H1 (cell line): Measurements from ENCODE around the gene LRRC25. TPM values are rescaled to one million over a fixed set of nuclear protein-coding genes. Genes with fewer than 3 reads are reported as not detected.
A peak's percentile ranks its signal among the peaks of the same experiment; 100 is the strongest.

Experiments used
- CTCF ChIA-PET: fragments of 300-600 bp; sonication (Branson Sonifier 250); formaldehyde crosslinking; loops from one replicate; lab custom pipeline; 2021; ENCODE audit not compliant: partially characterized antibody; lab: Charles Lee
- POLR2A ChIA-PET: fragments of 300-600 bp; sonication (Branson Sonifier 250); formaldehyde crosslinking; loops from one replicate; lab custom pipeline; 2021; ENCODE audit warnings: inconsistent platforms; ENCODE audit not compliant: partially characterized antibody; lab: Charles Lee
- DNase-seq, 2 experiments: peaks; one replicate each; pipeline versions ENCODE4 v3.0.0 to v3.0.0-alpha.2; 2010 to 2022; ENCODE audit warnings: low spot score in 2 of 2, low read depth in 1 of 2, mixed read lengths in 1 of 2
- FAIRE-seq: peaks from 2 replicates; lab custom pipeline; 2011; peaks lifted over from hg19 to GRCh38; lab: Jason Lieb, UNC
- H2AFZ ChIP-seq: 2 replicates; pipeline ENCODE4 v1.8.1; 2012; ENCODE audit warnings: low read length, inconsistent platforms
- H2AK5ac ChIP-seq: 2 replicates; pipeline ENCODE4 v1.6.1; 2013; ENCODE audit warnings: low read depth, low read length
- H2BK120ac ChIP-seq: replicated peaks from 2 replicates; pipeline ENCODE3; 2013; ENCODE audit warnings: low read depth, low read length, inconsistent platforms
- H2BK12ac ChIP-seq: 2 replicates; pipeline ENCODE4 v1.6.1; 2013; ENCODE audit warnings: low read depth, low read length
- H2BK15ac ChIP-seq: 2 replicates; pipeline ENCODE4 v1.6.1; 2013; ENCODE audit warnings: low read length
- H2BK20ac ChIP-seq: 2 replicates; pipeline ENCODE4 v1.6.1; 2013; ENCODE audit warnings: low read length
- H2BK5ac ChIP-seq: 2 replicates; pipeline ENCODE4 v1.6.1; 2013; ENCODE audit warnings: low read depth, low read length
- H3K14ac ChIP-seq: 2 replicates; pipeline ENCODE4 v1.6.1; 2013; ENCODE audit warnings: inconsistent platforms; ENCODE audit not compliant: insufficient read length
- H3K18ac ChIP-seq: 2 replicates; pipeline ENCODE4 v1.6.1; 2013; ENCODE audit warnings: low read length; ENCODE audit errors: extremely low read depth
- H3K23ac ChIP-seq: 2 replicates; pipeline ENCODE4 v1.6.1; 2013; ENCODE audit warnings: inconsistent platforms; ENCODE audit not compliant: insufficient read length
- H3K23me2 ChIP-seq: 2 replicates; pipeline ENCODE4 v1.6.1; 2013; ENCODE audit warnings: low read depth, low read length
- H3K27ac ChIP-seq: 2 replicates; pipeline ENCODE4 v1.6.1; 2011; ENCODE audit warnings: low read depth, low read length, inconsistent platforms
- H3K27me3 ChIP-seq, 4 experiments: replicated peaks in 1 of 4; 1 replicate in 1 of 4; 2 replicates in 3 of 4; pipeline versions ENCODE4 v1.6.1 to v1.8.1; 2011 to 2013; ENCODE audit warnings: low read length in 3 of 4, mild to moderate bottlenecking in 3 of 4, inconsistent platforms in 2 of 4, mixed read lengths in 2 of 4, moderate library complexity in 1 of 4; ENCODE audit not compliant: control insufficient read depth in 3 of 4, insufficient read depth in 3 of 4; ENCODE audit errors: extremely low read depth in 1 of 4
- H3K36me3 ChIP-seq, 4 experiments: 2 replicates each; pipeline versions ENCODE4 v1.6.1 to v1.8.1; 2011 to 2013; ENCODE audit warnings: mild to moderate bottlenecking in 4 of 4, low read length in 3 of 4, moderate library complexity in 2 of 4, control low read depth in 1 of 4, inconsistent platforms in 1 of 4; ENCODE audit not compliant: insufficient read depth in 4 of 4, control insufficient read depth in 2 of 4
- H3K4ac ChIP-seq: replicated peaks from 2 replicates; pipeline ENCODE3; 2013; ENCODE audit warnings: low read length, low read depth, mixed read lengths, inconsistent platforms; ENCODE audit not compliant: insufficient read length
- H3K4me1 ChIP-seq, 4 experiments: replicated peaks in 1 of 4; 1 replicate in 1 of 4; 2 replicates in 3 of 4; pipeline versions ENCODE4 v1.6.1 to v1.8.1; 2011 to 2013; ENCODE audit warnings: low read length in 3 of 4, inconsistent platforms in 2 of 4, mixed read lengths in 1 of 4; ENCODE audit not compliant: insufficient read depth in 4 of 4, control insufficient read depth in 3 of 4
- H3K4me2 ChIP-seq, 2 experiments: 2 replicates each; pipeline versions ENCODE4 v1.6.1 to v1.8.1; 2011 to 2013; ENCODE audit warnings: low read depth in 2 of 2, low read length in 2 of 2, control low read depth in 1 of 2, inconsistent platforms in 1 of 2, mild to moderate bottlenecking in 1 of 2; ENCODE audit not compliant: insufficient read depth in 1 of 2
- H3K4me3 ChIP-seq, 4 experiments: fragments of 200-600, 300-600 bp in 1 of 4; sonication (generic), shearing (Covaris generic), sonication (Bioruptor Twin) in 1 of 4; 2 replicates each; pipeline versions ENCODE4 v1.5.1 to v1.8.1; 2011 to 2016; ENCODE audit warnings: low read length in 4 of 4, low read depth in 3 of 4, control low read depth in 2 of 4, inconsistent platforms in 2 of 4, mild to moderate bottlenecking in 2 of 4, mixed read lengths in 1 of 4, moderate library complexity in 1 of 4; ENCODE audit not compliant: insufficient read depth in 2 of 4; ENCODE audit errors: extremely low read depth in 1 of 4
- H3K56ac ChIP-seq: replicated peaks from 2 replicates; pipeline ENCODE3; 2013; ENCODE audit warnings: low read depth, mild to moderate bottlenecking, mixed read lengths, low read length, inconsistent platforms; ENCODE audit not compliant: insufficient read length
- H3K79me1 ChIP-seq: 2 replicates; pipeline ENCODE4 v1.6.1; 2013; ENCODE audit warnings: low read depth, low read length, control low read depth
- H3K79me2 ChIP-seq, 2 experiments: 2 replicates each; pipeline versions ENCODE4 v1.6.1 to v1.8.1; 2012 to 2013; ENCODE audit warnings: low read length in 2 of 2, mild to moderate bottlenecking in 2 of 2, inconsistent platforms in 1 of 2; ENCODE audit not compliant: insufficient read depth in 2 of 2, control insufficient read depth in 1 of 2
- H3K9ac ChIP-seq, 4 experiments: replicated peaks in 1 of 4; 1 replicate in 1 of 4; 2 replicates in 3 of 4; pipeline versions ENCODE4 v1.6.1 to v1.8.1; 2011 to 2013; ENCODE audit warnings: low read depth in 3 of 4, low read length in 3 of 4, control low read depth in 2 of 4, mild to moderate bottlenecking in 2 of 4, moderate library complexity in 2 of 4, inconsistent platforms in 1 of 4; ENCODE audit errors: extremely low read depth in 1 of 4
- H3K9me3 ChIP-seq, 2 experiments: 2 replicates each; pipeline versions ENCODE4 v1.6.1 to v1.8.1; 2012 to 2013; ENCODE audit warnings: mild to moderate bottlenecking in 2 of 2, moderate library complexity in 2 of 2, control low read depth in 1 of 2, inconsistent platforms in 1 of 2, low read depth in 1 of 2, low read length in 1 of 2, mixed read lengths in 1 of 2; ENCODE audit not compliant: insufficient read depth in 2 of 2
- H4K20me1 ChIP-seq, 2 experiments: replicated peaks in 1 of 2; 2 replicates each; pipeline versions ENCODE3 to v1.8.1; 2011 to 2013; ENCODE audit warnings: inconsistent platforms in 2 of 2, low read length in 2 of 2, mild to moderate bottlenecking in 1 of 2; ENCODE audit not compliant: insufficient read depth in 2 of 2, control insufficient read depth in 1 of 2
- H4K5ac ChIP-seq: 2 replicates; pipeline ENCODE4 v1.6.1; 2013; ENCODE audit warnings: low read length, low read depth, mixed read lengths, inconsistent platforms; ENCODE audit not compliant: insufficient read length
- H4K8ac ChIP-seq: 2 replicates; pipeline ENCODE4 v1.8.0; 2013; ENCODE audit warnings: mild to moderate bottlenecking, moderate library complexity, low read length, inconsistent platforms; ENCODE audit not compliant: insufficient read depth; ENCODE audit errors: extremely low read depth
- H4K91ac ChIP-seq: replicated peaks from 2 replicates; pipeline ENCODE3; 2013; ENCODE audit warnings: low read length, mixed read lengths, inconsistent platforms; ENCODE audit not compliant: insufficient read length
- RNF2 ChIP-seq: fragments of 200-900, 300-1000 bp; sonication (generic); IDR thresholded peaks from 2 replicates; pipeline ENCODE4 v1.7.1; 2016; ENCODE audit warnings: borderline replicate concordance, low read depth, mild to moderate bottlenecking, antibody characterized with exemption, low read length; ENCODE audit not compliant: poor library complexity, severe bottlenecking; ENCODE audit errors: missing control alignments
- SIN3A ChIP-seq, 2 experiments: IDR thresholded peaks in 1 of 2; conservative IDR thresholded peaks in 1 of 2; 2 replicates each; pipeline ENCODE4 v1.6.1; 2011 to 2012; ENCODE audit warnings: low read length in 2 of 2, improper control_type of control experiment in 1 of 2, low read depth in 1 of 2, mild to moderate bottlenecking in 1 of 2
- WGBS, 2 experiments: shearing (Covaris generic) in 1 of 2; methylation state at CpG; one replicate each; pipeline versions ENCODE4 v1.1.6 to v1.1.7; 2013 to 2015; ENCODE audit warnings: low lambda C conversion rate in 2 of 2, mixed read lengths in 2 of 2, inconsistent platforms in 1 of 2, low coverage in 1 of 2, missing lambda C conversion rate in 1 of 2; ENCODE audit not compliant: insufficient replicate concordance in 2 of 2, insufficient coverage in 1 of 2, insufficient read length in 1 of 2; ENCODE audit errors: extremely low coverage in 1 of 2, missing lambda C conversion rate in 1 of 2; 5-methylcytosine and 5-hydroxymethylcytosine counted together
- polyA plus RNA-seq, 7 experiments: library from polyadenylated mRNA; depleted of rRNA in 3 of 7; stranded (reverse) in 5 of 7; unstranded in 2 of 7; fragments of >200 nt in 5 of 7; fragments of 200-250 nt in 2 of 7; gene quantifications; 1 replicate in 5 of 7; 2 replicates in 1 of 7; 4 replicates in 1 of 7; pipeline versions ENCODE4 v1.2.1 to v1.2.3, GENCODE V29; 2011 to 2013; ENCODE audit warnings: missing spikeins in 2 of 7, mixed read lengths in 2 of 7
- total RNA-seq: library from RNA; stranded (reverse); fragmentation: NEBNext Ultra II Directional; extraction: Animal tissue kit (Norgen Biotek cat#: 25700); gene quantifications from 2 replicates; pipeline ENCODE4 v1.2.1, GENCODE V29; 2021

LRRC25 gene
- total and polyA plus RNA-seq, 2 of the 8 experiments (the other 6 are each of a cell fraction or from before 2014, with no cell fraction given): 0.20 to 0.41 TPM

DNA sequence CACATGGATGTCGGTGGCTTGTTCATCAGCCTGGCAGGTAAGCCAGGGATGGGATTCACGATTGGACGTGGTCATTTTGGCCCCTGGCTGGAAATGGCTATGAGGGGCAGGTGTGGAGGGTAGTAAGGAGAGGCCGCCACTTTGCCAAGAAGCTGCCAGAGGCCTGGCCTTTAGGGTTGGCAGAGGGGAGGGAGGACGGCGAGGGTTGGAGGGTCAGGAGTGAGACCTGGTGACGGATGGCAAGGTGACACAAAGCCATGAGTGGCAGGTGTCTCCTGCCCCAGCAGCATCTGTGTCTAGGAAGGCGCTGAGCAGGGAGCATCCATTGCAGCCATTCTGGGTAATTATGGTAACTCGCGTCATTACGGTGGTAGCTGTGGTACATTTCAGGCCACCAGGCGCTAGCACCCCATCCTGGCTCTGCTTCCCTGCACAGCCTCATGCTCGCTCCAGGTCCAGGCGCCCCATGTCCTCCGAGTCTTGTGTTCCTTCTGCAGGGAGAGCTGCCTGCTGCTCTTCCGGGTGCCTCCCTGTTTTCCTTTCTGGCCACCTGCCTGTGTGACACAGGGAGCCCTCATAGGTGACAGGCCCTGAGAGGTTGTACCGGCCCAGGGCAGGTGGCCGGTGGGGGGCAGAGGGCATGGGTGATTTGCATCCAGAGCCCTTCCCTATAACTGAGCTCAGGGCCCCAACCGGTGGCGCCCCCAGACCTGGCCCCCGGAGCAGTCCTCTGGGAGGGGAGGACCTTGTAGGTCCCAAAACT is 26.0 kb upstream of the LRRC25 start:
- ChIA-PET CTCF (interaction anchor here (1.0 to 4.1 kb wide), 5 partner anchors 13 to 95 kb away, joined by 4 to 30 read pairs (median 5); no protein-coding TSS in a partner anchor), POLR2A (interaction anchor here (1.0 to 3.8 kb wide), 2 partner anchors 11 to 142 kb away, joined by 3 to 27 read pairs; partner anchors contain the start of gene JUND)
- Histone ChIP-seq H3K4ac (peak overlapping the region; percentile 53), H3K9me3 (no peaks in the 10 kb centered on the region), H3K27ac (no peak overlapping the region), H2BK12ac (peak overlapping the region; percentile 60; the same call in 1 of the 2 replicates), H4K20me1 (peaks cover 4 to 19% of the 10 kb centered on the region in 2 experiments), H3K56ac (no peak overlapping the region), H2BK15ac (0 out of 2 replicates have a peak overlapping the region, but pooled peaks have one; percentile 72), H4K8ac (peak overlapping the region; percentile 14; the same call in 1 of the 2 replicates), H3K18ac (no peak overlapping the region; the same call in 1 of the 2 replicates), H4K5ac (no peak overlapping the region), H3K9ac (no peak overlapping the region), H3K14ac (no peak overlapping the region), H3K23ac (no peak overlapping the region), H2BK5ac (no peak overlapping the region), H3K4me3 (no peak overlapping the region; a peak in 1 of 8 replicates), H2BK120ac (no peak overlapping the region), H2BK20ac (peak overlapping the region; percentile 43; the same call in 1 of the 2 replicates), H3K4me2 (no peak overlapping the region), H4K91ac (peak overlapping the region; percentile 42), H3K4me1 (peaks cover 0 to 32% (median 21%) of the 10 kb centered on the region in 4 experiments; a peak in 6 of 7 replicates), H2AFZ (no peak overlapping the region), H2AK5ac (peak overlapping the region; percentile 75; the same call in 1 of the 2 replicates), H3K27me3 (peaks cover under 1 to 18% (median 14%) of the 10 kb centered on the region in 4 experiments), H3K23me2 (peaks cover 8% of the 10 kb centered on the region; the same call in 1 of the 2 replicates), H3K79me2 (peaks cover 0 to 4% of the 10 kb centered on the region in 2 experiments; a peak in 1 of 4 replicates), H3K36me3 (no peaks in the 10 kb centered on the region), H3K79me1 (peaks cover 3% of the 10 kb centered on the region; the same call in 1 of the 2 replicates)
- FAIRE-seq (no peak), DNase-seq (no peak)
- TF ChIP-seq RNF2 (no peak), SIN3A (conservative IDR thresholded peaks at IDR 0.05 in 1 of 2, IDR thresholded peaks at IDR 0.05 in 1 of 2; ENCODE audit: low read depth in 1 of 2, low read length in 2 of 2) (no peak)
- WGBS, 2 experiments: 85% methylated on average over 21 of the region's 21 CpGs; no CpG with 5 or more reads in 1 of the 2 experiments
